ENCODE measurements around the gene FAM114A2. TPM values are rescaled to one million over a fixed set of nuclear protein-coding genes. Genes with fewer than 3 reads are reported as not detected.
A peak's percentile ranks its signal among the peaks of the same experiment; 100 is the strongest.

FAM114A2 gene
- total RNA-seq: 10 to 100 TPM in 8 of 9 donors, 1 to 10 TPM in 1; 8.8 to 39.0 (median 33.9) TPM
- polyA plus RNA-seq: 10 to 100 TPM in 1 of 2 donors, 1 to 10 TPM in 1; 6.1 to 25.4 TPM
- long read RNA-seq, donor 1, full-length matches to known transcripts: 24 of 35 reads
- long read RNA-seq, donor 1, partial matches to known transcripts: 1 of 35 reads
- long read RNA-seq, donor 1, other reads (novel, unspliced or antisense): 10 of 35 reads
- long read RNA-seq, donor 2, full-length matches to known transcripts: 68 of 94 reads
- long read RNA-seq, donor 2, partial matches to known transcripts: 15 of 94 reads
- long read RNA-seq, donor 2, other reads (novel, unspliced or antisense): 11 of 94 reads
- long read RNA-seq, donor 3, full-length matches to known transcripts: 34 of 51 reads
- long read RNA-seq, donor 3, partial matches to known transcripts: 5 of 51 reads
- long read RNA-seq, donor 3, other reads (novel, unspliced or antisense): 12 of 51 reads

GRCh38 chr5:154038707-154039457 is at the start of gene FAM114A2, which contains the start of gene MFAP3:
Gene FAM114A2 (minus strand): TSS chr5:154038910. CDS start chr5:154034953, 3,957 bp downstream.
Gene MFAP3 (plus strand): TSS chr5:154038967. CDS start chr5:154049723, 10,756 bp downstream.
- H3K27ac ChIP-seq: peak within 1 kb of the TSS; percentile 77 to 96 (median 88)
- ATAC-seq (peak; percentile 98 to 100 (median 99)), DNase-seq (peak; percentile 90 to 94 (median 92))
- WGBS, 4 donors: 1% methylated on average over 39 to 51 of the region's 51 CpGs
- TF ChIP-seq, protein P1, sequence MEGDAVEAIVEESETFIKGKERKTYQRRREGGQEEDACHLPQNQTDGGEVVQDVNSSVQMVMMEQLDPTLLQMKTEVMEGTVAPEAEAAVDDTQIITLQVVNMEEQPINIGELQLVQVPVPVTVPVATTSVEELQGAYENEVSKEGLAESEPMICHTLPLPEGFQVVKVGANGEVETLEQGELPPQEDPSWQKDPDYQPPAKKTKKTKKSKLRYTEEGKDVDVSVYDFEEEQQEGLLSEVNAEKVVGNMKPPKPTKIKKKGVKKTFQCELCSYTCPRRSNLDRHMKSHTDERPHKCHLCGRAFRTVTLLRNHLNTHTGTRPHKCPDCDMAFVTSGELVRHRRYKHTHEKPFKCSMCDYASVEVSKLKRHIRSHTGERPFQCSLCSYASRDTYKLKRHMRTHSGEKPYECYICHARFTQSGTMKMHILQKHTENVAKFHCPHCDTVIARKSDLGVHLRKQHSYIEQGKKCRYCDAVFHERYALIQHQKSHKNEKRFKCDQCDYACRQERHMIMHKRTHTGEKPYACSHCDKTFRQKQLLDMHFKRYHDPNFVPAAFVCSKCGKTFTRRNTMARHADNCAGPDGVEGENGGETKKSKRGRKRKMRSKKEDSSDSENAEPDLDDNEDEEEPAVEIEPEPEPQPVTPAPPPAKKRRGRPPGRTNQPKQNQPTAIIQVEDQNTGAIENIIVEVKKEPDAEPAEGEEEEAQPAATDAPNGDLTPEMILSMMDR (IDR thresholded peaks at IDR 0.05): peak in 1 of 12 donors; percentile 6
- TF ChIP-seq POLR2A (IDR thresholded peaks at IDR 0.05): peak in 1 of 2 donors; percentile 78
- H3K36me3 ChIP-seq: peaks cover 0 to 5% (median 0%) of the 10 kb centered on the region in 9 donors
- H3K9me3 ChIP-seq: no peaks in the 10 kb centered on the region
- H3K27me3 ChIP-seq: no peaks in the 10 kb centered on the region
- intact Hi-C loops (cut with DNase I): loop anchor here in 2 of 10 donors (2.0 to 5.0 kb wide), 2 partner anchors 36 to 37 kb away; no protein-coding TSS in a partner anchor
- H3K4me1 ChIP-seq: peaks cover 13 to 61% (median 49%) of the 10 kb centered on the region in 12 donors
- H3K4me3 ChIP-seq: peak within 1 kb of the TSS; percentile 45 to 91 (median 77)

DNA sequence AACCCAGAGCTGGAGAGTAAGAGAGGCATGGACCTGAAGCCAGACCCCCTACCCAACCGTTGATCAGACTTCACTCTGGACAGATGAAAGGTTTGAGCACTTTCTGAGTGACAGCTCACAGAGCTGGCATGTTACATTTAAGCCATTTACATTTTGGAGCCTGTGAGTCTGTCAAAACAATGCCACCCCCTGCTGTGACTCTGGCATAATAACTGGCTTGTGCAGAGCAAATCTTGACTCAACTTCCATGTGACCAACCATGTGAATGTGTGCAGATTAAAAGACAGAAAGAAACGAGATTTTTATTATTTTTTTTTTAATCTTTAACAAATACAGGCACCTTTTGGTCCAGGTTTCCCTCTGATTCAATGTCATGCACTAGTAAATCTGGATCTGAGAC is 48.5 kb upstream of the FAM114A2 start:
- Histone ChIP-seq H3K27me3 (no peaks in the 10 kb centered on the region), H3K4me1 (peaks cover under 1 to 37% (median 12%) of the 10 kb centered on the region in 12 donors), H3K27ac (peak overlapping the region in 4 of 12 donors; percentile 11 to 51 (median 32)), H3K9me3 (no peaks in the 10 kb centered on the region), H3K4me3 (no peak overlapping the region), H3K36me3 (no peaks in the 10 kb centered on the region)
- no peak for TF ChIP-seq POLR2A (IDR thresholded peaks at IDR 0.05)
- TF ChIP-seq, protein P1 (IDR thresholded peaks at IDR 0.05): peak in 2 of 12 donors; percentile 7 to 23
- ATAC-seq (peak in 2 of 4 donors; percentile 11 to 40), DNase-seq (no peak)
- 16 to 41% (median 30%) methylated on average over 2 of the region's 2 CpGs for WGBS, 4 donors
- intact Hi-C loops (cut with DNase I): no loop called here

DNA sequence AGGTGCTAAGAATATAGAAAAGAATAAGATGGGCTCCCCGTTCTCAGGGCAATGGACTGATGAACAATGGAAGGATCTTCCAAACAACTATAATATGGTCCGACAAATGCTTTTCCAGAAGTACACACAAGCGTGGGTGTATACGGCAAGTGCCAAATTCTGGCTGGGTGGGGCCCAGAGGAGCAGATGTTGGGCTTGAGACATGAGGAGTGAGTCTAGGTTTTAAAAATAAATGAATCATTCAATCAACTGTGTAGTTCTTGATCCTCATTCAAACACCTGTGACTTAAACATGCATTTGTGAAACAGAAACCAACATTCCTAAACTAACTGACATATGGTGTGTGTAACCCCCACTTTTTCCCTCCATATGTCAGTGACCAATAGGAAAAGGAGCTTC is 47.9 kb upstream of the FAM114A2 start:
- H3K4me3 ChIP-seq: peak overlapping the region in 1 of 12 donors; percentile 16
- DNase-seq: peak in 3 of 5 donors; percentile 23 to 49 (median 42)

More for the DNA sequence above, 47.9 kb upstream of the FAM114A2 start:
- WGBS, 4 donors: 50 to 76% (median 55%) methylated on average over 4 of the region's 4 CpGs
- no peaks in the 10 kb centered on the region for H3K36me3 ChIP-seq
- peaks cover 0 to 31% (median 6%) of the 10 kb centered on the region in 12 donors for H3K4me1 ChIP-seq
- no peaks in the 10 kb centered on the region for H3K9me3 ChIP-seq
- intact Hi-C loops (cut with DNase I): no loop called here
- ATAC-seq: peak; percentile 43 to 81 (median 67)
- TF ChIP-seq POLR2A (IDR thresholded peaks at IDR 0.05): no peak
- TF ChIP-seq, protein P1 (IDR thresholded peaks at IDR 0.05): no peak
- no peaks in the 10 kb centered on the region for H3K27me3 ChIP-seq
- peak overlapping the region in 6 of 12 donors; percentile 11 to 79 (median 50) for H3K27ac ChIP-seq

Measured in heart left ventricle (tissue), 16 donors.